Sigmoid colon (tissue), 4 donors: ENCODE data around the gene PNRC1.

Experiments
- CTCF ChIP-seq, 4 experiments: fragments of 450-650 bp in 3 of 4; fragments of 200-600 bp in 1 of 4; IDR thresholded peaks; one replicate each; pipeline ENCODE4 v1.5.1; 2016 to 2019; ENCODE audit warnings: antibody characterized with exemption in 4 of 4, mild to moderate bottlenecking in 3 of 4, moderate library complexity in 2 of 4
- POLR2AphosphoS5 ChIP-seq, 4 donors: sonication (generic); formaldehyde crosslinking; IDR thresholded peaks; one replicate each; pipeline ENCODE4 v1.6.1; 2017; ENCODE audit warnings: antibody characterized with exemption in 4 of 4

- TF ChIP-seq CTCF (IDR thresholded peaks at IDR 0.05), result no peak
- TF ChIP-seq POLR2AphosphoS5 (IDR thresholded peaks at IDR 0.05), result no peak
Observed at GRCh38 chr6:89111933-89112332, 31.4 kb downstream of the PNRC1 start.
